ENCODE data around the gene CASP1. TPM values are rescaled to one million over a fixed set of nuclear protein-coding genes. Genes with fewer than 3 reads are reported as not detected.
"Not testable (repeated sequence)": the region's sequence is repeated elsewhere in the genome, so short reads cannot be mapped to it uniquely, and the experiment has no call there.

Gene CASP1
- total RNA-seq, 2 experiments from 2014 or later: 0.99 TPM; not detected in 1

DNA sequence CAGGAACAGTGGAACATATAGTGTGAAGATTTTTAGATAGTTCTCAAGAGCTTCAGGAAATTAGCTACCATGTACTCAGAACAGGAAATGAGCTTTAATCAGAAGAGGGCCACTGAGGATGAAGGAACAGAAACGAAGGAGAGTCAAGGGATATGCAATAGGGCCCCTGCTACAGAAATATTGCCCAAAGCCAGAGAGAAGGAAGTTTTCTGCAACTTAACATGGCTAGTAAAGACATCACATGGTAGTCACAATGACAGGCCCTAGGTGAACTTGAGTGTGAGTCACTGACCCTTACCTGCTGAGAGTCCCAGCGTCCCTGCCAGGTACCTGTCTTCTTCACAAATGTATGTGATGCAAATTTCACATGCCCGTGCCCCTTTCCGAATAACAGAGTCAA, 35.4 kb upstream of the CASP1 start:
- POLR2A ChIA-PET: no interaction called here
- BruUV-seq (replicated peaks): no TSS peak
- no peak overlapping the region for H2AFZ ChIP-seq (ENCODE audit: low read length)
- no peaks in the 10 kb centered on the region for H3K4me1 ChIP-seq (ENCODE audit: insufficient read depth, low read length, poor library complexity, severe bottlenecking)
- H3K4me2 ChIP-seq (ENCODE audit: low read length): no peak overlapping the region
- H3K9me2 ChIP-seq (ENCODE audit: insufficient read depth, low read length): no peaks in the 10 kb centered on the region
- CTCF ChIA-PET (ENCODE audit: unreplicated experiment): no interaction called here
- intact Hi-C loops (cut with micrococcal nuclease; ENCODE audit: unreplicated experiment): no loop called here
- no peaks in the 10 kb centered on the region for H3K79me2 ChIP-seq (ENCODE audit: insufficient read depth, low read depth, low read length)
- H3K36me3 ChIP-seq (ENCODE audit: insufficient read depth, low read length): no peaks in the 10 kb centered on the region
- TF ChIP-seq, protein P1, sequence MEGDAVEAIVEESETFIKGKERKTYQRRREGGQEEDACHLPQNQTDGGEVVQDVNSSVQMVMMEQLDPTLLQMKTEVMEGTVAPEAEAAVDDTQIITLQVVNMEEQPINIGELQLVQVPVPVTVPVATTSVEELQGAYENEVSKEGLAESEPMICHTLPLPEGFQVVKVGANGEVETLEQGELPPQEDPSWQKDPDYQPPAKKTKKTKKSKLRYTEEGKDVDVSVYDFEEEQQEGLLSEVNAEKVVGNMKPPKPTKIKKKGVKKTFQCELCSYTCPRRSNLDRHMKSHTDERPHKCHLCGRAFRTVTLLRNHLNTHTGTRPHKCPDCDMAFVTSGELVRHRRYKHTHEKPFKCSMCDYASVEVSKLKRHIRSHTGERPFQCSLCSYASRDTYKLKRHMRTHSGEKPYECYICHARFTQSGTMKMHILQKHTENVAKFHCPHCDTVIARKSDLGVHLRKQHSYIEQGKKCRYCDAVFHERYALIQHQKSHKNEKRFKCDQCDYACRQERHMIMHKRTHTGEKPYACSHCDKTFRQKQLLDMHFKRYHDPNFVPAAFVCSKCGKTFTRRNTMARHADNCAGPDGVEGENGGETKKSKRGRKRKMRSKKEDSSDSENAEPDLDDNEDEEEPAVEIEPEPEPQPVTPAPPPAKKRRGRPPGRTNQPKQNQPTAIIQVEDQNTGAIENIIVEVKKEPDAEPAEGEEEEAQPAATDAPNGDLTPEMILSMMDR (conservative IDR thresholded peaks at IDR 0.05; ENCODE audit: low read length): no peak
- TF ChIP-seq EZH2phosphoT487 (IDR thresholded peaks at IDR 0.05; ENCODE audit: borderline replicate concordance, low read depth, low read length): no peak
- no peak for DNase-seq (ENCODE audit: low spot score)
- H3K4me3 ChIP-seq (ENCODE audit: low read depth, low read length, poor library complexity, severe bottlenecking): no peak overlapping the region
- no peak overlapping the region for H3K27ac ChIP-seq (ENCODE audit: low read depth, low read length, poor library complexity, severe bottlenecking)
- no peaks in the 10 kb centered on the region for H4K20me1 ChIP-seq (ENCODE audit: insufficient read depth, low read length)
- H3K9me3 ChIP-seq (ENCODE audit: low read length): no peaks in the 10 kb centered on the region

- intact Hi-C loops (cut with micrococcal nuclease; ENCODE audit: unreplicated experiment); H3K27ac ChIP-seq (ENCODE audit: low read depth, low read length, poor library complexity, severe bottlenecking); H3K79me2 ChIP-seq (ENCODE audit: insufficient read depth, low read depth, low read length); H4K20me1 ChIP-seq (ENCODE audit: insufficient read depth, low read length); DNase-seq (ENCODE audit: low spot score); H2AFZ ChIP-seq (ENCODE audit: low read length); H3K9me3 ChIP-seq (ENCODE audit: low read length); CTCF ChIA-PET (ENCODE audit: unreplicated experiment); POLR2A ChIA-PET; H3K4me1 ChIP-seq (ENCODE audit: insufficient read depth, low read length, poor library complexity, severe bottlenecking); H3K36me3 ChIP-seq (ENCODE audit: insufficient read depth, low read length); H3K4me2 ChIP-seq (ENCODE audit: low read length); H3K4me3 ChIP-seq (ENCODE audit: low read depth, low read length, poor library complexity, severe bottlenecking); H3K9me2 ChIP-seq (ENCODE audit: insufficient read depth, low read length); BruUV-seq (replicated peaks): not testable (repeated sequence)
Observed at GRCh38 chr11:105069749-105070148, 34.8 kb upstream of the CASP1 start.

DNA sequence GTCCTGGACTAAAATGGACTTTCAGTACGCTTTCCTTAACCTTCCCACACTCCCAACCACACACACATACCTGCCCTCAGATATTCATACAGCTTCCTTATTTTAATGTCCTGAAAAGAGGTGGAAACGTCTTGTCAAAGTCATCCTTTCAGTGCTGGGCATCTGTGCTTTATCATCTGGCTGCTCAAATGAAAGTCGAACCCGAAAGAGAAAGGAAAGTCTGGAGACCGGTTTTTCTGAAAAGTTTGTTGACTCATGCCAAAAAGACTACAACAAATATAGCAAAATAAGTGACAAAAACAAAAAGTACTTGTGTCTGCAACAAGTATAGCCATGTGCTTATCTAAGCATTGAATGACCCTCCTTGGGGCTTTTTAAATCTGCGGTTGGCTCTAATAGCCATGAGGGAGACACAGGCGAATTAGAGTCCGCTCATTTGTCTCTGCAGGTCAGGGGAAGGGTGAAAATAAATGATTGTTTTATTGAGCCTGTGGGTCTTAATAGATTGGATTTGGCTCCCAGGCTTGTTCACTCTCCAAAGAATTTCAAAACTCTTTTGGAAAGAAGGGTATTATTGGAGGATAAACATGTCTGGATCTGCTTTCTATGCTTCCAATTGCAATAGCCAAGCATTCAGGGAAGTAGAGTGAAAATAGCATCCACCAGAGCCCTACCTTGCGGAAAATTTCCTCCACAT, 28.4 kb upstream of the CASP1 start:
- H3K36me3 ChIP-seq (ENCODE audit: insufficient read depth, low read length); BruUV-seq (replicated peaks); H3K4me2 ChIP-seq (ENCODE audit: low read length); H3K4me1 ChIP-seq (ENCODE audit: insufficient read depth, low read length, poor library complexity, severe bottlenecking); H4K20me1 ChIP-seq (ENCODE audit: insufficient read depth, low read length); intact Hi-C loops (cut with micrococcal nuclease; ENCODE audit: unreplicated experiment); H3K4me3 ChIP-seq (ENCODE audit: low read depth, low read length, poor library complexity, severe bottlenecking); H3K9me2 ChIP-seq (ENCODE audit: insufficient read depth, low read length); CTCF ChIA-PET (ENCODE audit: unreplicated experiment); POLR2A ChIA-PET; DNase-seq (ENCODE audit: low spot score); H2AFZ ChIP-seq (ENCODE audit: low read length); H3K27ac ChIP-seq (ENCODE audit: low read depth, low read length, poor library complexity, severe bottlenecking); H3K9me3 ChIP-seq (ENCODE audit: low read length); H3K79me2 ChIP-seq (ENCODE audit: insufficient read depth, low read depth, low read length): not testable (repeated sequence)

- Histone ChIP-seq H3K36me3 (ENCODE audit: insufficient read depth, low read length) (no peaks in the 10 kb centered on the region), H3K4me2 (ENCODE audit: low read length) (no peak overlapping the region), H3K4me1 (ENCODE audit: insufficient read depth, low read length, poor library complexity, severe bottlenecking) (no peaks in the 10 kb centered on the region), H3K79me2 (ENCODE audit: insufficient read depth, low read depth, low read length) (no peaks in the 10 kb centered on the region), H3K27ac (ENCODE audit: low read depth, low read length, poor library complexity, severe bottlenecking) (no peak overlapping the region), H3K4me3 (ENCODE audit: low read depth, low read length, poor library complexity, severe bottlenecking) (no peak overlapping the region), H2AFZ (ENCODE audit: low read length) (no peak overlapping the region), H4K20me1 (ENCODE audit: insufficient read depth, low read length) (no peaks in the 10 kb centered on the region), H3K9me3 (ENCODE audit: low read length) (no peaks in the 10 kb centered on the region), H3K9me2 (ENCODE audit: insufficient read depth, low read length) (no peaks in the 10 kb centered on the region)
- no peak for DNase-seq (ENCODE audit: low spot score)
- intact Hi-C loops (cut with micrococcal nuclease; ENCODE audit: unreplicated experiment): no loop called here
- TF ChIP-seq EZH2phosphoT487 (IDR thresholded peaks at IDR 0.05; ENCODE audit: borderline replicate concordance, low read depth, low read length): no peak
- TF ChIP-seq, protein P1 (conservative IDR thresholded peaks at IDR 0.05; ENCODE audit: low read length): no peak
- BruUV-seq (replicated peaks): no TSS peak
- POLR2A ChIA-PET: no interaction called here
- CTCF ChIA-PET (ENCODE audit: unreplicated experiment): no interaction called here
Observed at GRCh38 chr11:105057432-105057831, 22.5 kb upstream of the CASP1 start.
